HG02623 (cell line): ENCODE data around the gene HAUS8.
A peak's percentile ranks its signal among the peaks of the same experiment; 100 is the strongest.
"Not testable (repeated sequence)": the region's sequence is repeated elsewhere in the genome, so short reads cannot be mapped to it uniquely, and the experiment has no call there.

Experiments used
- ATAC-seq: cut with Tn5 transposase; IDR thresholded peaks from one replicate; pipeline ENCODE4 v1.9.1; 2021; ENCODE audit warnings: moderate library complexity; ENCODE audit not compliant: unreplicated experiment

The HAUS8 gene

GRCh38 chr19:17101686-17102628 lies 26.7 kb upstream of the HAUS8 start:
- ATAC-seq = no peak

- no peak for ATAC-seq
These were observed 23.1 kb upstream of the HAUS8 start for GRCh38 chr19:17098326-17098725.

DNA sequence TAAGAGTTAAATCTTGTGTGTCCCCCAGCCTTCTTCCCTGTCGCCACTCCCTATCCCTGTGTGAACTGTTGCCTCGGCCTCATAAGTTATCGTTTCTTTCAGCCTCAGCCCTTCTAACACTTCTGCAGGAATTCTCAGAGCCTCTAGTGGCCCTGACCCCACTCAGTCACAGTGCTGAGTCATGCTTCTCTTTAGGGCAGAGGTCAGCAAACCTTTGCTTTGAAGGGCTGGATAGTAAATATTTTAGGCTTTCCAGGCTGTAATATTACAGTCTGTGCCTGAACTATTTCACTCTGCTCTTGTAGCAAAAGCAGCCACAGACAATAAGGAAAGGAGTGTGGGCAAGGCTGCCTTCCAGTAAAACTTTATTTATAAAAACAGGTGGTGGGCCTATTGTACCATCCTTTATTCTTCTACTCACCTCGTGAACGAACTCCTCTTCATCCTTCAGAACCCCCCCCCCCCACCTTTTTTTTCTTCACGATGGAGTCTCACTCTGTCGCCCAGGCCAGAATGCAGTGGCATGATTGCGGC lies 22.4 kb upstream of the HAUS8 start:
- ATAC-seq = no peak

- ATAC-seq = no peak
These were observed 20.1 kb upstream of the HAUS8 start for GRCh38 chr19:17095141-17095919.

GRCh38 chr19:17094694-17095093 lies 19.4 kb upstream of the HAUS8 start:
- ATAC-seq = not testable (repeated sequence)

DNA sequence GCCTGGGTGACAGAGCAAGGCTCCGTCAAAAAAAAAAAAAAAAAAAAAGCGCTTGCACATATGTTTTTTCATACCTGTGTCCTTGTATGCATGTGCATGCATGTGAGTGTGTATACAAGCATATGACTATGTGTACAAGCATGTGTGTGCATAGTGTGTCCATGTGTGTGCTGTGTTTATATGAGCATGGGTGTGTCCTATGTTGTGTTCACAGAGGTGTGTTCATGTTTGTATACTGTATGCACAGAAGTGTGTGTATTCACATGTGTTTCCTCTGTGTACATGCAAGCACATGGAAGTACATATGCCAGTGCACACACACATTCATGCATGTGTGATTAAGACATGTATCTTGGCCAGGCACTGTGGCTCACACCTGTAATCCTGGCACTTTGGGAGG lies 17.4 kb upstream of the HAUS8 start:
- ATAC-seq = no peak

- ATAC-seq = no peak
These were observed 16.6 kb upstream of the HAUS8 start for GRCh38 chr19:17091758-17092333.

DNA sequence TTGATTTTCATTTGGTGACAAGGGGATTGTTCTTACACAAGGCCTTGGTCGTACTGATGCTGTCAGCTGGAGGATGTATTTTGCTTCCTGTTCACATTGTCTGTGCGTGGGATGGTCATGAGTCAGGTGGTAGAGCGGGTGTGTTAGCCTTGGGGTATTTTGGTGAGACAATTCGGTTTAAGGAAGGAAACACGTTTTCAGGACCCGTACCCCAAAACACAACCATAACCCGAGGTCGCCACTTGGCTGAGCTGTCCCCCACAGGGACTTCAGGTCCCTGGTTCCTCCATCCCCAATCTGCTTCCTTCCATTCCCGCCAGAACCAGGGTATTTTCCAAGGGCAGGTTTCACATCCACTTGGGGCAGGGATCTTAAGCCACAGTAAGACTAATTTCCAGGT lies 15.3 kb upstream of the HAUS8 start:
- ATAC-seq = no peak

DNA sequence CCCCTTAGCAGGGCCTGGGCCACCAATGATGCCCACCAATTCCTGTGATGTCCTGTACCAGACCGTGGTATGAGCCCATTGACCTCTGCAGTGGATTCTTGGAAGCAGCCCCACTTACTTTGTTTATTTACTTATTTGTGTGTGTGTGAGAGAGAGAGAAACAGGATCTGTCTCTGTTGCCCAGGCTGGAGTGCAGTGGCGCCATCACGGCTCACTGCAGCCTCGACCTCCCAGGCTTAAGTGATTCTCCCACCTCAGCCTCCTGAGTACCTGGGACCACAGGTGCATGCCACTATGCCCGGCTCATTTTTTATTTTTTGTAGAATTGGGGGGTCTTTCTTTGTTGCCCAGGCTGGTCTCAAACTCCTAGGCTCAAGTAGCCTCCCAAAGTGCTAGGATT lies 13.3 kb upstream of the HAUS8 start:
- no peak for ATAC-seq

DNA sequence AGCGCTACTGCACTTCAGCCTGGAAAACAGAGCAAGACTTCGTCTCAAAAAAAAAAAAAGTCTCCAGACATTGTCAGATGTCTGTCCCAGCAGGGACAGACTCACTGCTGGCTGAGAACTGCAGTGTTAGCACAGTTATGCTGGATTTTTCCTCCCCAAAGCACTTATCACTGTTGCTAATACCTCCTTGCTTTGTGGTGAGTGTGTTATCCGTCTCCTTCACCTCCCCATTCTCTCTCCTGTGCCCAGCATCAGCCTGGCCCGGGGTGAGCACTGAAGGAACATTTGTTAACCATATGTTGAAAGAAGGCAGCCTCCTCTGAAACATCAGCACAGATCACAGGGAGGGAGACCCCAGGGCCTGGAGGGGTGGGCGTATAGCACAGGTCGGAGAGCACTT lies 11.6 kb upstream of the HAUS8 start:
- ATAC-seq = no peak

DNA sequence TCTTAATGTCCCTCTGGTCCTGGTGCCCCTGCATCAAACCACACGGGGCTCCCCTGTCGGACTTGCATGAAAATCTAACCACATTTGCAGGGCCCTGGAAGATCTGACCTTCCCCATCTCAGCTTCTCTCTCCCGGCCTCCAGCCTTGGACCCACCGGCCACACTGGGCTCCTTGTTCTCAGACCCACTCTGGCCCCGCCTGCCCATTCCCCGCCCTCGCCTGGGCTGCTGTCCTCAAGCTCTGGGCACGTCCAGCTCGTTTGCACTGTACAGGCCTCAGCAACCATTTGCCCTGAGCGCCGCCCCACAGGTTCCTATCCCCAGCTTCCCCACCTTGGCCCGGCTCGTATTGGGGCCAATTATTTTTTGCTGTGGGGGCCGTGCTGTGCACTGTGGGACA lies 10.9 kb upstream of the HAUS8 start:
- no peak for ATAC-seq

GRCh38 chr19:17081672-17082630 lies 6.7 kb upstream of the HAUS8 start:
- no peak for ATAC-seq

- no peak for ATAC-seq
These were observed 5.2 kb upstream of the HAUS8 start for GRCh38 chr19:17080440-17080801.

DNA sequence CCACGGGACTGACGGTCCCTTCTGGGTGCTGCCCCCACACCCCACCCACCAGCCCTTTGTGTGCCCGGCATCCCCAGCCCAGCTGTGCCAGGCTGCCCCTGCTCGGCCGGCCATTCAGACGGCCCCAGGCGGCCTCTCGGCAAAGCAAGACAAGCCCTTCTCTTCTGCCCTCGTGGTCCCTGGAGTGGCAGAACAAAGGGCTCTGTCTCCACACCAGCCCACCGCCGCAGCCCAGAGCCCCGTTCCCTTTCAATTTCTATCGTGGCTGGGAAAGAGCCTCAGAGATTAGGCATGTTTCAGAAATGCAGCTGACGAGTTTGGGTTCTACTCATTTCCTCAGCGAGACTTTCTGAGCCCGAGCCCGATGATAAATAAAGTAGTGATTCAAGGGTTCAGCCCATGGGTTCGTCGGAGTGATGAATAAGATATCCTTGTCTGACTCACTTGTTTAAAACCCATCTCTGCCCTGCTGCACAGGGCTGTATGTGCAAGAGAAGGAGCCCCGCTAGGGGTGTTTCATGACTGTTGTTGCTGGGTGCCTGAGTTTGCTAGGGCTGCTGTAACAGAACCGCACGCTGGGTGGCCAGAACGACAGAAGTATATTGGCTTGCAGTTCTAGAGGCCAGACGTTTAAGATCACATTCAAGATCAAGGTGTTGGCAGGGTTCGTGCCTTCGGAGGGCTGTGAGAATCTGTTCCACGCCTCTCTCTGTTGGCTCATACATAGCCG lies 4.6 kb upstream of the HAUS8 start:
- ATAC-seq = peak; percentile 23

GRCh38 chr19:17078920-17079709 lies 3.9 kb upstream of the HAUS8 start:
- ATAC-seq = no peak

GRCh38 chr19:17078036-17078919 lies 3.0 kb upstream of the HAUS8 start:
- no peak for ATAC-seq

DNA sequence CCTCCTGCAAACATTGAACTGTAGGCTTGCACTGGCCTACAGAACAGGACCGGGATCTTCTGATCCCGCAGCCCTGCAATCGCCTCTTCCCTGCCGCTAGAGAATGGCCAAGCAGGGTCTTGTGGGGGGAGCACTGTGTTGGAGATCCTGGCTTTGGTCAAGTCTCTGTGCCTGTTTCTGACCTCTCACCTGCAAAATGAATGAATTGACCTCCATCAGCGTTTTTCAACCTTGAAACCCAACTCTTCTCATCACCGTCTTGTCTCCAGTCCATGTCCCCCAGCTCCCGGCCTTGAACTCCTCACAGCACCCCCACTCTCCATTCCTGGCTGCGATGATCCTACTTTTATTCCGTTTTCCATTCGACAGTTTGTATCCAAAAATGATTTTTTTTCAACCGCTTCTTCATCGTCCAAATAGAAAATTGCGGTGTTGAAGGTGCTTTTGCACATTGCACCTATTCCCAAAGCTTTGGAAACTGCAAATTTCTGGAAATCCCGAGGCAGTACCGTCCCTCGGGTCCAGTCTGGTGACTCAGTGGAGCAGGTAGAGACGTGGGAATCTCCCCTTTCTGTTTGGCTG lies 2.3 kb upstream of the HAUS8 start:
- no peak for ATAC-seq
